Smooth muscle cell (in vitro differentiated cells): ENCODE results near the gene GADL1. TPM values are rescaled to one million over a fixed set of nuclear protein-coding genes. Genes with fewer than 3 reads are reported as not detected.

ENCODE experiments used
- DNase-seq: peaks from one replicate; lab custom pipeline; 2025; ENCODE audit not compliant: unreplicated experiment; lab: John Stamatoyannopoulos, UW
- H2AFZ ChIP-seq: fragments of 200-600 bp; sonication (generic); 2 replicates; pipeline ENCODE4 v1.6.0; 2016; ENCODE audit warnings: antibody characterized with exemption, low read depth, mild to moderate bottlenecking
- H3F3A ChIP-seq: fragments of 200-600 bp; sonication (generic); 2 replicates; pipeline ENCODE4 v1.6.0; 2017; ENCODE audit warnings: antibody characterized with exemption, low read depth
- H3K27ac ChIP-seq: fragments of 200-600 bp; sonication (generic); 2 replicates; pipeline ENCODE4 v1.5.1; 2016; ENCODE audit warnings: low read depth, mild to moderate bottlenecking
- H3K27me3 ChIP-seq: fragments of 200-600 bp; sonication (generic); 2 replicates; pipeline ENCODE4 v1.6.1; 2016; ENCODE audit warnings: low read depth, mild to moderate bottlenecking
- H3K36me3 ChIP-seq: fragments of 200-600 bp; sonication (generic); 2 replicates; pipeline ENCODE4 v1.5.1; 2016; ENCODE audit warnings: low read depth
- H3K4me1 ChIP-seq: fragments of 200-600 bp; sonication (generic); 2 replicates; pipeline ENCODE4 v1.5.1; 2016; ENCODE audit warnings: low read depth
- H3K4me2 ChIP-seq: fragments of 200-600 bp; sonication (generic); 2 replicates; pipeline ENCODE4 v1.6.0; 2016; ENCODE audit warnings: mild to moderate bottlenecking
- H3K4me3 ChIP-seq: fragments of 200-600 bp; sonication (generic); 2 replicates; pipeline ENCODE4 v1.5.1; 2016; ENCODE audit warnings: mild to moderate bottlenecking
- H3K79me2 ChIP-seq: fragments of 200-600 bp; sonication (generic); 2 replicates; pipeline ENCODE4 v1.6.0; 2016; ENCODE audit warnings: low read depth, mild to moderate bottlenecking
- H3K9ac ChIP-seq: fragments of 200-600 bp; sonication (generic); 2 replicates; pipeline ENCODE4 v1.6.0; 2016; ENCODE audit warnings: low read depth
- H3K9me3 ChIP-seq: fragments of 200-600 bp; sonication (generic); replicated peaks from 2 replicates; pipeline ENCODE4 v1.5.1; 2016; ENCODE audit warnings: low read depth
- H4K20me1 ChIP-seq: fragments of 200-600 bp; sonication (generic); 2 replicates; pipeline ENCODE4 v1.6.0; 2016; ENCODE audit warnings: low read depth
- CTCF ChIP-seq: fragments of 200-600 bp; sonication (generic); IDR thresholded peaks from 2 replicates; pipeline ENCODE4 v1.5.1; 2017; ENCODE audit warnings: borderline replicate concordance, mild to moderate bottlenecking, antibody characterized with exemption; ENCODE audit not compliant: insufficient read depth, poor library complexity, severe bottlenecking
- WGBS: methylation state at CpG from one replicate; pipeline ENCODE4 v1.1.7; 2016; ENCODE audit warnings: low lambda C conversion rate; 5-methylcytosine and 5-hydroxymethylcytosine counted together
- polyA plus RNA-seq: library from polyadenylated mRNA; unstranded; fragments of >200 nt; fragmentation: Nextera tagmentation; extraction: Ambion mirVana; gene quantifications from 2 replicates; pipeline ENCODE4 v1.2.1, GENCODE V29; 2016
- total RNA-seq: library from RNA; depleted of rRNA; stranded (reverse); fragments of >200 nt; gene quantifications from 2 replicates; pipeline ENCODE4 v1.2.3, GENCODE V29; 2014

Gene GADL1
- total and polyA plus RNA-seq, 2 experiments from 2014 or later, result not detected

- Histone ChIP-seq H3K79me2 (no peaks in the 10 kb centered on the region), H3K36me3 (no peaks in the 10 kb centered on the region), H3K9ac (no peak overlapping the region), H2AFZ (no peak overlapping the region), H3K27me3 (no peaks in the 10 kb centered on the region), H3K4me3 (no peak overlapping the region), H4K20me1 (no peaks in the 10 kb centered on the region), H3K27ac (no peak overlapping the region), H3F3A (no peaks in the 10 kb centered on the region), H3K9me3 (no peaks in the 10 kb centered on the region), H3K4me2 (no peak overlapping the region), H3K4me1 (no peaks in the 10 kb centered on the region)
- WGBS, result 100% methylated on average over 2 of the region's 2 CpGs
- no peak for TF ChIP-seq CTCF
- DNase-seq, result no peak
These were observed 46.9 kb upstream of the GADL1 start for GRCh38 chr3:30941342-30941741.

- H4K20me1 ChIP-seq, result no peaks in the 10 kb centered on the region
- no peaks in the 10 kb centered on the region for H3K4me1 ChIP-seq
- no peak overlapping the region for H3K4me2 ChIP-seq
- H3K36me3 ChIP-seq, result no peaks in the 10 kb centered on the region
- H3K4me3 ChIP-seq, result no peak overlapping the region
- no peak for DNase-seq
- WGBS, result 98% methylated on average over 2 of the region's 2 CpGs
- no peak overlapping the region for H2AFZ ChIP-seq
- no peaks in the 10 kb centered on the region for H3K9me3 ChIP-seq
- H3F3A ChIP-seq, result no peaks in the 10 kb centered on the region
- H3K79me2 ChIP-seq, result no peaks in the 10 kb centered on the region
- no peak overlapping the region for H3K27ac ChIP-seq
- no peak for TF ChIP-seq CTCF
- no peaks in the 10 kb centered on the region for H3K27me3 ChIP-seq
- no peak overlapping the region for H3K9ac ChIP-seq
These were observed 46.3 kb upstream of the GADL1 start for GRCh38 chr3:30940740-30941139.

GRCh38 chr3:30934208-30934550 lies 39.7 kb upstream of the GADL1 start:
- H3K4me1 ChIP-seq, result no peaks in the 10 kb centered on the region
- H3K79me2 ChIP-seq, result no peaks in the 10 kb centered on the region
- H3K9ac ChIP-seq, result no peak overlapping the region
- no peaks in the 10 kb centered on the region for H3K9me3 ChIP-seq
- H3K36me3 ChIP-seq, result no peaks in the 10 kb centered on the region
- H4K20me1 ChIP-seq, result no peaks in the 10 kb centered on the region
- H3K4me3 ChIP-seq, result no peak overlapping the region
- H2AFZ ChIP-seq, result no peak overlapping the region
- DNase-seq, result no peak
- no peaks in the 10 kb centered on the region for H3K27me3 ChIP-seq
- H3K4me2 ChIP-seq, result no peak overlapping the region
- 51% methylated on average over 6 of the region's 6 CpGs for WGBS
- no peaks in the 10 kb centered on the region for H3F3A ChIP-seq
- no peak overlapping the region for H3K27ac ChIP-seq
- peak; percentile 37 for TF ChIP-seq CTCF

GRCh38 chr3:30933478-30934207 lies 39.2 kb upstream of the GADL1 start:
- no peaks in the 10 kb centered on the region for H3K79me2 ChIP-seq
- H4K20me1 ChIP-seq, result no peaks in the 10 kb centered on the region
- 64% methylated on average over 5 of the region's 5 CpGs for WGBS
- H3K9me3 ChIP-seq, result no peaks in the 10 kb centered on the region
- no peak for TF ChIP-seq CTCF
- H3K4me2 ChIP-seq, result no peak overlapping the region
- no peak overlapping the region for H3K4me3 ChIP-seq
- no peaks in the 10 kb centered on the region for H3F3A ChIP-seq
- DNase-seq, result no peak
- H3K36me3 ChIP-seq, result no peaks in the 10 kb centered on the region
- no peaks in the 10 kb centered on the region for H3K27me3 ChIP-seq
- no peak overlapping the region for H3K27ac ChIP-seq
- H2AFZ ChIP-seq, result no peak overlapping the region
- no peaks in the 10 kb centered on the region for H3K4me1 ChIP-seq
- H3K9ac ChIP-seq, result no peak overlapping the region
